PFSK-1 (cell line): ENCODE data around the gene HAS3.

Source experiments
- FOXP2 ChIP-seq: optimal IDR thresholded peaks from 2 replicates; pipeline ENCODE3; 2011; ENCODE audit warnings: borderline replicate concordance, control low read depth, inconsistent platforms; ENCODE audit not compliant: insufficient read depth; ENCODE audit errors: extremely low read length, extremely low read depth
- POLR2AphosphoS5 ChIP-seq: IDR thresholded peaks from 2 replicates; pipeline ENCODE4 v1.6.1; 2012; ENCODE audit warnings: low read depth, mild to moderate bottlenecking, control low read depth, low read length, moderate library complexity
- REST ChIP-seq, 2 experiments: IDR thresholded peaks; 2 replicates each; pipeline versions ENCODE4 v1.6.1 to v1.8.0; 2011 to 2012; ENCODE audit warnings: low read depth in 2 of 2, low read length in 2 of 2, control low read depth in 1 of 2, inconsistent platforms in 1 of 2, mild to moderate bottlenecking in 1 of 2, moderate library complexity in 1 of 2; ENCODE audit not compliant: insufficient read depth in 1 of 2
- SIN3A ChIP-seq: IDR thresholded peaks from 2 replicates; pipeline ENCODE4 v1.6.1; 2012; ENCODE audit warnings: mild to moderate bottlenecking, low read length, moderate library complexity, borderline replicate concordance; ENCODE audit not compliant: insufficient read depth
- TAF1 ChIP-seq: IDR thresholded peaks from 2 replicates; pipeline ENCODE4 v1.6.1; 2012; ENCODE audit warnings: low read length, control low read depth, borderline replicate concordance; ENCODE audit not compliant: insufficient read depth

DNA sequence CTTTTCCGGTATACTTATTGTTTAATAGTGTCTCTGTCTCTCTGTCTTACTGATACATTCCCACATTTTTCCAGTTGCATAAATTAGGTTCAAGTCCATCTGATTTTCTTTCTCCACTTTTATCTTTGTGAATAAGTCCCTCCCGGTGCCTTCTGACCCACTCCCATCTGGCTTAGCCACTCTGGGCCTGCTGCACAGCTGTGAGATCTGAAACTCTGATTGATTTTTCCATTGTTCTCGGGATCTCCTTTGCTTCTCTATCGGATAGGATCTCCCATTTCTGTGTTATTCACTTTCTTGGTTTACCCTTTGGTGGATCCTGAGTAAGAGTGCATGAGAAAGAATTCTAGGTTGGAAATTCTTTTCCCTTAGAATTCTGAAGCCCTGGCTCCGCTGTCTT, 35.6 kb downstream of the HAS3 start:
- TF ChIP-seq POLR2AphosphoS5: no peak
- no peak for TF ChIP-seq TAF1
- no peak for TF ChIP-seq REST (IDR thresholded peaks at IDR 0.05; ENCODE audit: insufficient read depth in 1 of 2, low read depth in 2 of 2, low read length in 2 of 2)
- TF ChIP-seq SIN3A: no peak
- TF ChIP-seq FOXP2: no peak
